ENCODE measurements around the gene TXNL4A. TPM values are rescaled to one million over a fixed set of nuclear protein-coding genes. Genes with fewer than 3 reads are reported as not detected.

Gene TXNL4A
- total and polyA plus RNA-seq, 2 donors (not counting 1 experiment from before 2014, with no cell fraction given) = 38.9 to 67.8 TPM

- Histone ChIP-seq H2AFZ (ENCODE audit: insufficient read depth, low read depth, low read length, poor library complexity, severe bottlenecking) (no peak overlapping the region), H3K4me1 (ENCODE audit: control insufficient read depth in 2 of 2, insufficient read depth in 2 of 2, low read length in 2 of 2) (no peaks in the 10 kb centered on the region), H3K9ac (ENCODE audit: low read length) (no peak overlapping the region), H3K4me3 (ENCODE audit: control extremely low read depth in 1 of 5, extremely low read depth in 1 of 5, insufficient read depth in 1 of 5, low read depth in 2 of 5, low read length in 4 of 5) (no peak overlapping the region), H3K27ac (ENCODE audit: low read length in 2 of 2) (no peak overlapping the region), H4K20me1 (ENCODE audit: control insufficient read depth, insufficient read depth, low read length, poor library complexity, severe bottlenecking) (peaks cover 85% of the 10 kb centered on the region), H3K36me3 (replicated peaks in 1 of 2; ENCODE audit: control extremely low read depth in 1 of 2, control insufficient read depth in 1 of 2, extremely low read depth in 1 of 2, insufficient read depth in 2 of 2, low read length in 1 of 2) (peaks cover 0 to 51% of the 10 kb centered on the region in 2 experiments), H3K27me3 (replicated peaks in 1 of 4; ENCODE audit: control extremely low read depth in 1 of 4, control insufficient read depth in 3 of 4, insufficient read depth in 4 of 4, low read length in 3 of 4) (no peaks in the 10 kb centered on the region), H3K4me2 (replicated peaks; ENCODE audit: low read depth, low read length, poor library complexity, severe bottlenecking) (no peak overlapping the region), H3K79me2 (ENCODE audit: control insufficient read depth, insufficient read depth, low read length) (peaks cover 55% of the 10 kb centered on the region), H3K9me3 (ENCODE audit: control extremely low read depth in 1 of 3, control insufficient read depth in 2 of 3, insufficient read depth in 1 of 3, low read length in 2 of 3) (no peaks in the 10 kb centered on the region)
- Mint-ChIP-seq H3K9me3 (ENCODE audit: insufficient read depth) (no peaks in the 10 kb centered on the region), H3K27me3 (no peaks in the 10 kb centered on the region), H3K4me3 (no peak overlapping the region), H3K27ac (no peak overlapping the region), H3K4me1 (peaks cover 9% of the 10 kb centered on the region)
- ChIA-PET POLR2A (no interaction called here), CTCF (no interaction called here)
- intact Hi-C loops (cut with micrococcal nuclease) = no loop called here
- 100% methylated on average over 2 of the region's 4 CpGs for WGBS (ENCODE audit: insufficient coverage)
- TF ChIP-seq EZH2 (IDR thresholded peaks at IDR 0.05; ENCODE audit: borderline replicate concordance, insufficient read depth, low read depth, low read length, poor library complexity, severe bottlenecking) (no peak), CTCF (IDR thresholded peaks at IDR 0.05) (no peak)
- DNase-seq (no peak), ATAC-seq (ENCODE audit: low read depth) (no peak)
These were observed 13.3 kb downstream of the TXNL4A start for GRCh38 chr18:79975043-79975442.

GRCh38 chr18:79974025-79974654, 14.2 kb downstream of the TXNL4A start:
- ChIA-PET POLR2A (interaction anchor here (0.7 kb wide), 1 partner anchor 25 kb away, joined by 4 read pairs; no protein-coding TSS in a partner anchor), CTCF (no interaction called here)
- Histone ChIP-seq H3K9ac (ENCODE audit: low read length) (no peak overlapping the region), H3K4me1 (ENCODE audit: control insufficient read depth in 2 of 2, insufficient read depth in 2 of 2, low read length in 2 of 2) (no peaks in the 10 kb centered on the region), H3K79me2 (ENCODE audit: control insufficient read depth, insufficient read depth, low read length) (peaks cover 46% of the 10 kb centered on the region), H3K9me3 (ENCODE audit: control extremely low read depth in 1 of 3, control insufficient read depth in 2 of 3, insufficient read depth in 1 of 3, low read length in 2 of 3) (no peaks in the 10 kb centered on the region), H3K27me3 (replicated peaks in 1 of 4; ENCODE audit: control extremely low read depth in 1 of 4, control insufficient read depth in 3 of 4, insufficient read depth in 4 of 4, low read length in 3 of 4) (no peaks in the 10 kb centered on the region), H2AFZ (ENCODE audit: insufficient read depth, low read depth, low read length, poor library complexity, severe bottlenecking) (no peak overlapping the region), H4K20me1 (ENCODE audit: control insufficient read depth, insufficient read depth, low read length, poor library complexity, severe bottlenecking) (peaks cover 76% of the 10 kb centered on the region), H3K36me3 (replicated peaks in 1 of 2; ENCODE audit: control extremely low read depth in 1 of 2, control insufficient read depth in 1 of 2, extremely low read depth in 1 of 2, insufficient read depth in 2 of 2, low read length in 1 of 2) (peaks cover 0 to 45% of the 10 kb centered on the region in 2 experiments), H3K4me3 (ENCODE audit: control extremely low read depth in 1 of 5, extremely low read depth in 1 of 5, insufficient read depth in 1 of 5, low read depth in 2 of 5, low read length in 4 of 5) (no peak overlapping the region), H3K4me2 (replicated peaks; ENCODE audit: low read depth, low read length, poor library complexity, severe bottlenecking) (no peak overlapping the region), H3K27ac (ENCODE audit: low read length in 2 of 2) (no peak overlapping the region)
- no peaks in the 10 kb centered on the region for H3K27me3 Mint-ChIP-seq
- TF ChIP-seq EZH2 (IDR thresholded peaks at IDR 0.05; ENCODE audit: borderline replicate concordance, insufficient read depth, low read depth, low read length, poor library complexity, severe bottlenecking) (no peak), CTCF (IDR thresholded peaks at IDR 0.05) (no peak)
- ATAC-seq (ENCODE audit: low read depth) (no peak), DNase-seq (no peak)
- peaks cover 9% of the 10 kb centered on the region for H3K4me1 Mint-ChIP-seq
- intact Hi-C loops (cut with micrococcal nuclease) = no loop called here
- no peaks in the 10 kb centered on the region for H3K9me3 Mint-ChIP-seq (ENCODE audit: insufficient read depth)
- no peak overlapping the region for H3K4me3 Mint-ChIP-seq
- H3K27ac Mint-ChIP-seq = no peak overlapping the region
- WGBS (ENCODE audit: insufficient coverage) = no CpG with 5 or more reads among the region's 4 CpGs

All from B cell (primary cell).